T-cell (primary cell): ENCODE data around the gene SFSWAP. TPM values are rescaled to one million over a fixed set of nuclear protein-coding genes. Genes with fewer than 3 reads are reported as not detected.

Experiments used
- ATAC-seq, 4 experiments: fragments of 200-7000 bp in 3 of 4; fragments of 150-1000 bp in 1 of 4; cut with Tn5 transposase; replicated peaks in 1 of 4; 1 replicate in 3 of 4; 2 replicates in 1 of 4; pipeline ENCODE4 v1.10.0; 2021; ENCODE audit warnings: moderate library complexity in 3 of 4, mild to moderate bottlenecking in 2 of 4, moderate number of reproducible peaks in 1 of 4
- CTCF ChIA-PET, 2 donors: fragments of 300-600 bp; sonication (Branson Sonifier 250); formaldehyde crosslinking; loops; one replicate each; lab custom pipeline; 2022; ENCODE audit warnings: antibody characterized with exemption in 2 of 2; lab: Charles Lee
- POLR2A ChIA-PET, 2 donors: fragments of 300-600 bp; sonication (Branson Sonifier 250); formaldehyde crosslinking; loops; one replicate each; lab custom pipeline; 2022; ENCODE audit warnings: antibody characterized with exemption in 2 of 2; lab: Charles Lee
- DNase-seq, 35 experiments: peaks; one replicate each; pipeline versions ENCODE4 v3.0.0 to v3.0.0-alpha.2; 2013 to 2023
- H3K27ac ChIP-seq: one replicate; pipeline ENCODE4 v1.5.1; 2013; ENCODE audit warnings: low read length
- H3K27me3 ChIP-seq, 2 experiments: replicated peaks in 1 of 2; 1 replicate in 1 of 2; 2 replicates in 1 of 2; pipeline versions ENCODE4 v1.6.1 to v1.7.0; 2013; ENCODE audit warnings: low read length in 1 of 2, mixed read lengths in 1 of 2; ENCODE audit not compliant: control insufficient read depth in 2 of 2, insufficient read depth in 2 of 2; ENCODE audit errors: extremely low read depth in 1 of 2
- H3K36me3 ChIP-seq, 2 donors: 1 replicate in 1 of 2; 2 replicates in 1 of 2; pipeline versions ENCODE4 v1.6.1 to v1.7.0; 2013; ENCODE audit warnings: low read length in 1 of 2; ENCODE audit not compliant: control insufficient read depth in 2 of 2, insufficient read depth in 1 of 2; ENCODE audit errors: extremely low read depth in 1 of 2
- H3K4me1 ChIP-seq, 2 experiments: 1 replicate in 1 of 2; 2 replicates in 1 of 2; pipeline versions ENCODE4 v1.6.1 to v1.7.0; 2013; ENCODE audit warnings: low read length in 2 of 2, mixed read lengths in 1 of 2; ENCODE audit not compliant: insufficient read depth in 2 of 2, control insufficient read depth in 1 of 2; ENCODE audit errors: extremely low read depth in 1 of 2
- H3K4me3 ChIP-seq, 2 donors: 1 replicate in 1 of 2; 2 replicates in 1 of 2; pipeline versions ENCODE4 v1.5.1 to v1.7.0; 2013; ENCODE audit warnings: mild to moderate bottlenecking in 2 of 2, low read length in 1 of 2, moderate library complexity in 1 of 2; ENCODE audit not compliant: control insufficient read depth in 1 of 2; ENCODE audit errors: extremely low read depth in 1 of 2
- H3K9me3 ChIP-seq: 2 replicates; pipeline ENCODE4 v1.7.0; 2013
- H3K27ac Mint-ChIP-seq, 2 donors: one replicate each; pipeline ENCODE4 v1.8.0; 2020 to 2021; ENCODE audit warnings: mild to moderate bottlenecking in 2 of 2, mixed read lengths in 2 of 2
- H3K27me3 Mint-ChIP-seq, 2 donors: one replicate each; pipeline ENCODE4 v1.8.0; 2021 to 2022; ENCODE audit warnings: mixed read lengths in 2 of 2
- H3K36me3 Mint-ChIP-seq: one replicate; pipeline ENCODE4 v1.8.0; 2021; ENCODE audit warnings: mixed read lengths
- H3K4me1 Mint-ChIP-seq, 3 donors: one replicate each; pipeline ENCODE4 v1.8.0; 2020 to 2022; ENCODE audit warnings: mixed read lengths in 3 of 3, mild to moderate bottlenecking in 1 of 3
- H3K4me3 Mint-ChIP-seq, 3 donors: one replicate each; pipeline ENCODE4 v1.8.0; 2020 to 2022; ENCODE audit warnings: mild to moderate bottlenecking in 3 of 3, mixed read lengths in 3 of 3, moderate library complexity in 3 of 3
- H3K9me3 Mint-ChIP-seq, 3 donors: one replicate each; pipeline ENCODE4 v1.8.0; 2020 to 2022; ENCODE audit warnings: mixed read lengths in 3 of 3
- WGBS: methylation state at CpG from one replicate; pipeline ENCODE4 v1.1.5; 2013; ENCODE audit warnings: missing lambda C conversion rate; ENCODE audit not compliant: insufficient coverage; 5-methylcytosine and 5-hydroxymethylcytosine counted together
- total RNA-seq, 35 experiments: library from RNA in 6 of 35; stranded (reverse) in 6 of 35; fragments of 120-200 nt in 1 of 35; gene quantifications; one replicate each; pipeline versions ENCODE4 v1.2.1 to v1.2.4 and lab custom pipeline; 2013 to 2026

SFSWAP gene
- total RNA-seq, 5 donors from 2014 or later (not counting 1 experiment from before 2014, with no cell fraction given), result 95.7 to 110 (median 106) TPM

DNA sequence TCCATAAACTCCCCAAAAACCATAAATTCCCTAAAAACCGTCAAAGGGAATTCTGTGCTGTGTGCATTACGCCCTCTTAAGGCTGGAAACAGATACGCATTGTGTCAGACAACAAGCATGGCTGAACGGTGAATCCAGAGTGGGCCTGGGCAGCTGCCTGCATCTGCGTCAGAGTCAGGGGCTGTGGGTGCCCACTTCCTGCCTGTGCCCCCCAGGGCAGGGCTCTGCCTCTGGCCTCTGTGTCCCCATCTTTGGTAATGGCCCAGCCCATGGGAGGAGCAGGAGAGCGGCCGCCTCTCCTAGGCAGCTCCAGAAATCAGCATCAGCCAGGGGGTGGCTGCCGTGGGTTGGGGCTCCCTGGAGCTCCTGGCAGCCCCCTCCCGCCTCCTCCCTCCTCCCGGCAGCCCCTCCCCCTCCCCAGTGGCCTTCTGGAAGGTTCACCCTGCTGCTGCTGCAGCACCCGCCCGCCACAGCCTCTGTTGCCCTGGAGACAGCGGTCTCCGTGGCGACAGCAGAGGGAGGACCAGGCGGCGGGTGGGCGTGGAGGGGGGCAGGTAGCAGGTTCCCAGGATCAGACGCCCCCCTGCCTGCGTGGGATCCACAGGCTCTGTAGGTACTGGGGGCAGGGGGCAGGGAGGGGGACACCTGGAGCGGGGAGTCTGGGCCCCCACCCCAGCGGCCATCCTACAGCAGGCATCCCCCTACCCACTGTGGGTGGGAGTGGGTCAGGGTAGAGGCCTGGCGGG is 123.2 kb downstream of the SFSWAP start:
- no peak overlapping the region for H3K4me3 ChIP-seq
- ATAC-seq (no peak), DNase-seq (no peak)
- peaks cover 9 to 11% (median 10%) of the 10 kb centered on the region in 3 donors for H3K4me1 Mint-ChIP-seq
- peaks cover 14 to 29% of the 10 kb centered on the region in 2 donors for H3K27me3 Mint-ChIP-seq
- peaks cover 6 to 25% of the 10 kb centered on the region in 2 experiments for H3K4me1 ChIP-seq
- no peaks in the 10 kb centered on the region for H3K9me3 ChIP-seq
- no peaks in the 10 kb centered on the region for H3K36me3 Mint-ChIP-seq
- H3K9me3 Mint-ChIP-seq, result no peaks in the 10 kb centered on the region
- no peak overlapping the region for H3K27ac Mint-ChIP-seq
- ChIA-PET POLR2A (interaction anchor here in 1 of 2 donors (0.7 kb wide), 1 partner anchor 124 kb away, joined by 3 read pairs; no protein-coding TSS in a partner anchor), CTCF (no interaction called here)
- no peak overlapping the region for H3K27ac ChIP-seq
- WGBS, result 56% methylated on average over 7 of the region's 23 CpGs
- no peak overlapping the region for H3K4me3 Mint-ChIP-seq
- no peaks in the 10 kb centered on the region for H3K36me3 ChIP-seq
- peaks cover 0 to 58% of the 10 kb centered on the region in 2 experiments for H3K27me3 ChIP-seq

DNA sequence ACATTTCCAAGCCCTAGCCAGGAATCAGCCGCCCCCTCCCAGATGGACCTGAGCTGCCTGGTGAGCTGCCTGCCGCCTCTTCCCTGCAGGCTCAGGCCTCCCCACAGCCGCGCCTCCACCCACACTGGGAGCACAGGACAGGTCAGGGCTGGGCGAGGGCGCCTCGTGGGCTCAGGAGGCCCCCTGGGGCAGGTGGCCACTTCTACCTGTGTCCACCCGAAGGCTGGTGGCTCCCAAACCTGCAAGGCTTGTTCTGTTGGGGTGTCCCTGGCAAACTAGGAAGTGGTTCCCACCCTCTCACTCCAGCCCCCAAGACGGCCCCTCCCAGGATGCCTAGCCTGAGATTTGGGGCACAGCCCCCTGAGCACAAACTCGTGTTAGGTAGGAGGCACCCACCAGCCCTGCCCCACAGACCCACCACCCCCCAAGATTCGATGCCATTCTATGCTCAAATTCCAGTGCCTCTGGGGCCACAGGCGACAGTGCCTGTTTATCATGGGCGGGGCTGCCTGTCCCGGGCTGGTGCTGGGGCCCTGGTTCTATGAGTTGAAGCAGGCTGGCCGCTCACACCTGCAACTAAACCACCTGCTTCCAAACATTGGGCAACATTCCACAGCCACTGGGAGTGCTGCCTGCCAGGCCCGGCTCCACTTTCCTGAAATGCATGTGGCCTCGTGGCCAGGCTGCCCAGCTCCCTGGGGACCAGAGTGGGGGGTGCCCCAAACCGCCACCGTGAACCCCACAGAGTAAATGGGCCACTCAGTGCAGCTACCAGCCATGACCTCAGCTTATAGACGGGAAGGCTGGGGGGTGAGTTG is 124.1 kb downstream of the SFSWAP start:
- 79% methylated on average over 17 of the region's 20 CpGs for WGBS
- peaks cover 0 to 49% of the 10 kb centered on the region in 2 experiments for H3K27me3 ChIP-seq
- CTCF ChIA-PET, result no interaction called here
- POLR2A ChIA-PET, result no interaction called here
- Mint-ChIP-seq H3K4me1 (peaks cover 5 to 6% (median 5%) of the 10 kb centered on the region in 3 donors), H3K27ac (no peak overlapping the region), H3K36me3 (no peaks in the 10 kb centered on the region), H3K9me3 (no peaks in the 10 kb centered on the region), H3K27me3 (peaks cover 10 to 23% of the 10 kb centered on the region in 2 donors), H3K4me3 (no peak overlapping the region)
- H3K36me3 ChIP-seq, result no peaks in the 10 kb centered on the region
- H3K4me1 ChIP-seq, result peaks cover 3 to 16% of the 10 kb centered on the region in 2 experiments
- H3K27ac ChIP-seq, result no peak overlapping the region
- DNase-seq (no peak), ATAC-seq (no peak)
- no peak overlapping the region for H3K4me3 ChIP-seq
- H3K9me3 ChIP-seq, result no peaks in the 10 kb centered on the region

DNA sequence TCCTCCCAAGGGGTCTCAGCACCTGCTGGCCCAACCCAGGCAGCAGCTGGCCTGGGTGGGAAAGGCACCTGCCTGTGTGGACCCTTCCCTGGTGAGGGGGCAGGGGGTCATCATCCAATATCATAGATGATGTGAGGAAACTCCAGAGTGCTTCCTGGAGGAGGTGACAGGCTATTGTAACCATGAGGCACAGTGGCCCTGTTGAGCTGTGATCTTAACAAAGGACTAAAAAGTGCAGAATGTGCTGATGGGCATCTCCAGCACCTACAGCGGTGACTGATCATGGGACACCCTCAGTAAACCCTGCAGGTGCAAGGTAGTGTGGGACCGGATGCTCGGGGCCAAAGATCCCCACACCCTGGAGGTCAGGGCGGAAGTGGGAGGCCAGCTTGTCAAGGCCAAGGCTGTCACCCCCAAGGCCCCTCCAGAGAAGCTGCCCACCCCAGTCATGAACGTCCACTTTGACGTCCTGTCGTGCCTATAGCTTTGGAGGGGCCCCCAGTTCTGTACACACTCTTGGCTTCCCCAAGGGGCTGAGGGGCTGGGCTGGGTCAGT is 124.8 kb downstream of the SFSWAP start:
- Mint-ChIP-seq H3K27ac (no peak overlapping the region), H3K4me1 (peaks cover 5% of the 10 kb centered on the region in 3 donors), H3K27me3 (peaks cover 10 to 23% of the 10 kb centered on the region in 2 donors), H3K9me3 (no peaks in the 10 kb centered on the region), H3K36me3 (no peaks in the 10 kb centered on the region), H3K4me3 (no peak overlapping the region)
- ChIA-PET CTCF (no interaction called here), POLR2A (no interaction called here)
- WGBS, result 71% methylated on average over 7 of the region's 7 CpGs
- Histone ChIP-seq H3K27me3 (peaks cover 0 to 43% of the 10 kb centered on the region in 2 experiments), H3K4me3 (no peak overlapping the region), H3K9me3 (no peaks in the 10 kb centered on the region), H3K27ac (no peak overlapping the region), H3K36me3 (no peaks in the 10 kb centered on the region), H3K4me1 (peaks cover 0 to 9% of the 10 kb centered on the region in 2 experiments)
- DNase-seq (no peak), ATAC-seq (no peak)

DNA sequence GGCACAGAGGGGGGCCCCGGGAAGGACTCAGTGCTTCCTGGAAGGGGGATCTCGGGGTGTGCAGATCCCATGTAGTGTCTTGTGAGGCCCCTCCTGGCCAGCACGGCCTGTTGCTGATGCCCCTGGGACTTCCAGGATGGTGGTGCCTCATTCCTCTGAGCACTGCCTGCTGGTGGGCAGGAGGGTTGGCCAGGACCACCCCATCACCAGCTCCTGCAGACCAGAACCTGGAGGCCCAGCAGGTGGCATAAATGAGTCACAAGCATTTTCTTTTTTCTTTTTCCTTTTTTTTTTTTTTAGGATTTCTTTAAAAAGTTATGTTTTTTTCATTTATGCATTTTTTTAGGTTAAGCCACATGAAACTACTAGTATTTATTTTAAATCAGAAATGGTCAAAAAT is 125.3 kb downstream of the SFSWAP start:
- Histone ChIP-seq H3K4me3 (no peak overlapping the region), H3K36me3 (no peaks in the 10 kb centered on the region), H3K9me3 (no peaks in the 10 kb centered on the region), H3K27me3 (peaks cover 0 to 41% of the 10 kb centered on the region in 2 experiments), H3K4me1 (peaks cover 0 to 4% of the 10 kb centered on the region in 2 experiments), H3K27ac (no peak overlapping the region)
- Mint-ChIP-seq H3K9me3 (no peaks in the 10 kb centered on the region), H3K27ac (no peak overlapping the region), H3K36me3 (no peaks in the 10 kb centered on the region), H3K4me1 (peaks cover 0 to under 1% (median under 1%) of the 10 kb centered on the region in 3 donors), H3K4me3 (no peak overlapping the region), H3K27me3 (peaks cover 7 to 18% of the 10 kb centered on the region in 2 donors)
- POLR2A ChIA-PET, result no interaction called here
- DNase-seq, result no peak
- CTCF ChIA-PET, result no interaction called here
- WGBS, result 55% methylated on average over 3 of the region's 3 CpGs
- ATAC-seq, result no peak

DNA sequence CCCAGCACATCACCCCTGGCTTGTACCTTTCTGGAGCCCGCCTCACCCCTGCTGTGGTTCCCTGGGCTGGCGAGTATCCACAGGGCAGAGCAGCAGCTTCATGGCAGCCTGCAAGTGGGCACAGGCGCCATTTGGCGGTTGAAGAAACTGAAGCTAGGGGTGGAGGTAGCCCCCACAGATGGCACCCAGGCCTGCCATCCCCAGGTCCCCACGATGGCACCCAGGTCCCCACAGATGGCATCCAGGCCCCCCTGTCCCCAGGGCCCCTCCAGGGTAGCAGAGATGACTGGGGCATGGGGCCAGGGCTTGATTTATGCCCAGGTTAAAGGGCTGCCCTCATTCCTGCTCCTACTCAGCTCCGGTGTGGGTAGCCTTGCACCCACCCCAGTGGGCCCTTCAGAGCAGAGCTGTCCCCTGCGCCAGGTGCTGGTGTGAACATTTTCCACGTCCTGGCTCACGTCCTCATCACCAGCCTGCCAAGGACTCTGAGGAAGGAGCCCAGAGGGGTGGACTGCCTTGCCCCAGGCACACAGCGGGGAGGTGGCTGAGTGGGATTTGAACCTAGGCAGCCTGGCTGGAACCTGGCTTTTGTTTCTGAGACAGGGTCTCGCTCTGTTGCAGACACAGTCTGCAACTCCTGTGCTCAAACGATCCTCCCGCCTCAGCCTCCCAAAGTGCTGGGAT is 126.0 kb downstream of the SFSWAP start:
- 67% methylated on average over 12 of the region's 13 CpGs for WGBS
- Mint-ChIP-seq H3K4me1 (no peaks in the 10 kb centered on the region), H3K27ac (no peak overlapping the region), H3K9me3 (no peaks in the 10 kb centered on the region), H3K4me3 (no peak overlapping the region), H3K36me3 (no peaks in the 10 kb centered on the region), H3K27me3 (peaks cover 7 to 14% of the 10 kb centered on the region in 2 donors)
- CTCF ChIA-PET, result no interaction called here
- H3K27me3 ChIP-seq, result peaks cover 0 to 35% of the 10 kb centered on the region in 2 experiments
- no peaks in the 10 kb centered on the region for H3K36me3 ChIP-seq
- DNase-seq (no peak), ATAC-seq (no peak)
- POLR2A ChIA-PET, result no interaction called here
- no peaks in the 10 kb centered on the region for H3K9me3 ChIP-seq
- H3K27ac ChIP-seq, result no peak overlapping the region
- H3K4me1 ChIP-seq, result no peaks in the 10 kb centered on the region
- H3K4me3 ChIP-seq, result no peak overlapping the region
